Loucy (cell line): ENCODE measurements around the gene SASH1.

Source experiments
- H2AFZ ChIP-seq: fragments of 200-600 bp; sonication (generic); 2 replicates; pipeline ENCODE4 v1.6.0; 2016; ENCODE audit warnings: antibody characterized with exemption, mild to moderate bottlenecking, low read length, moderate library complexity
- H3F3A ChIP-seq: fragments of 200-600 bp; 2 replicates; pipeline ENCODE4 v1.6.0; 2016; ENCODE audit warnings: antibody characterized with exemption, low read depth, mild to moderate bottlenecking
- H3K27me3 ChIP-seq: fragments of 200-600 bp; sonication (generic); 2 replicates; pipeline ENCODE4 v1.6.1; 2014; ENCODE audit warnings: low read length, mild to moderate bottlenecking; ENCODE audit not compliant: insufficient read depth, poor library complexity, severe bottlenecking
- H3K36me3 ChIP-seq: fragments of 200-600 bp; sonication (generic); 2 replicates; pipeline ENCODE4 v1.6.1; 2016; ENCODE audit warnings: low read length; ENCODE audit not compliant: insufficient read depth
- H3K4me1 ChIP-seq: fragments of 200-600 bp; sonication (generic); 2 replicates; pipeline ENCODE4 v1.5.1; 2014; ENCODE audit warnings: low read length, mild to moderate bottlenecking; ENCODE audit not compliant: insufficient read depth, poor library complexity, severe bottlenecking
- H3K4me2 ChIP-seq: fragments of 200-600 bp; sonication (generic); 2 replicates; pipeline ENCODE4 v1.6.0; 2014; ENCODE audit warnings: antibody characterized with exemption, low read length, low read depth, mild to moderate bottlenecking; ENCODE audit not compliant: poor library complexity, severe bottlenecking
- H3K4me3 ChIP-seq: fragments of 200-600 bp; sonication (generic); 2 replicates; pipeline ENCODE4 v1.5.1; 2014; ENCODE audit warnings: low read length, mild to moderate bottlenecking, mixed read lengths; ENCODE audit not compliant: poor library complexity, severe bottlenecking
- H3K79me2 ChIP-seq: fragments of 200-600 bp; sonication (generic); 2 replicates; pipeline ENCODE4 v1.6.1; 2014; ENCODE audit warnings: low read length; ENCODE audit not compliant: insufficient read depth
- H3K9ac ChIP-seq: fragments of 200-600 bp; sonication (generic); 2 replicates; pipeline ENCODE4 v1.6.0; 2014; ENCODE audit warnings: mild to moderate bottlenecking, low read depth, low read length, moderate library complexity; ENCODE audit not compliant: poor library complexity, severe bottlenecking
- H3K9me2 ChIP-seq: fragments of 200-600 bp; sonication (generic); replicated peaks from 2 replicates; pipeline ENCODE4 v1.6.1; 2016; ENCODE audit warnings: low read depth, low read length, mixed read lengths
- H3K9me3 ChIP-seq: fragments of 200-600 bp; sonication (generic); 2 replicates; pipeline ENCODE4 v1.6.1; 2014; ENCODE audit warnings: mild to moderate bottlenecking, antibody characterized with exemption, low read length, low read depth; ENCODE audit not compliant: insufficient read depth
- H4K20me1 ChIP-seq: fragments of 200-600 bp; sonication (generic); 2 replicates; pipeline ENCODE4 v1.6.0; 2014; ENCODE audit warnings: antibody characterized with exemption, low read length, mild to moderate bottlenecking; ENCODE audit not compliant: insufficient read depth, poor library complexity, severe bottlenecking
- CTCF ChIP-seq: fragments of 200-600 bp; sonication (generic); conservative IDR thresholded peaks from 2 replicates; pipeline ENCODE4 v1.5.1; 2014; ENCODE audit warnings: mild to moderate bottlenecking, antibody characterized with exemption, low read length
- EZH2phosphoT487 ChIP-seq: fragments of 200-600 bp; IDR thresholded peaks from 2 replicates; pipeline ENCODE4 v1.6.1; 2018; ENCODE audit warnings: antibody characterized with exemption, mild to moderate bottlenecking, moderate library complexity, borderline replicate concordance

SASH1 gene

GRCh38 chr6:148416330-148416965, 73.8 kb downstream of the SASH1 start:
- H3K9me3 ChIP-seq = no peaks in the 10 kb centered on the region
- no peaks in the 10 kb centered on the region for H3K4me1 ChIP-seq
- no peaks in the 10 kb centered on the region for H3F3A ChIP-seq
- H3K4me3 ChIP-seq = no peak overlapping the region
- H3K36me3 ChIP-seq = no peaks in the 10 kb centered on the region
- H3K9me2 ChIP-seq = no peaks in the 10 kb centered on the region
- TF ChIP-seq CTCF (no peak), EZH2phosphoT487 (no peak)
- H3K79me2 ChIP-seq = no peaks in the 10 kb centered on the region
- H3K9ac ChIP-seq = no peak overlapping the region
- H4K20me1 ChIP-seq = no peaks in the 10 kb centered on the region
- no peaks in the 10 kb centered on the region for H3K27me3 ChIP-seq
- H3K4me2 ChIP-seq = no peak overlapping the region
- H2AFZ ChIP-seq = no peak overlapping the region

DNA sequence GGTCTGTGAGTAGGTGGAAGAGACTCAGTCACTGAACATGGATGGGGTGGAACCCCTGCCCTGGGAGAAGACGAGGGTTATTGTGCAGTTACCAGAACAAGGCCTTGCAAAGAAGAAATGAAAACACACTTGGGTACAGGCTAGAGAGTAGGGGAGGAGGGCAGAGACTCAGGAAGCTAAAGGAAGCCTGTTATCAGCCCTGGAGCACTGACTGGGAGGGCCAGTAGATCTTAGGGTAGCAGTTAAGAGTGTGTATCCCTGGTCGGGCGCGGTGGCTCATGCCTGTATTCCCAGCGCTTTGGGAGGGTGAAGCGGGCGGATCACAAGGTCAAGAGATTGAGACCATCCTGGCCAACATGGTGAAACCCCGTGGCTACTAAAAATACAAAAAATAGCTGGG, 74.4 kb downstream of the SASH1 start:
- Histone ChIP-seq H4K20me1 (no peaks in the 10 kb centered on the region), H3K9me3 (no peaks in the 10 kb centered on the region), H2AFZ (no peak overlapping the region), H3K4me2 (no peak overlapping the region), H3K79me2 (no peaks in the 10 kb centered on the region), H3K27me3 (no peaks in the 10 kb centered on the region), H3K9me2 (no peaks in the 10 kb centered on the region), H3K4me3 (no peak overlapping the region), H3K36me3 (no peaks in the 10 kb centered on the region), H3F3A (no peaks in the 10 kb centered on the region), H3K4me1 (no peaks in the 10 kb centered on the region), H3K9ac (no peak overlapping the region)
- TF ChIP-seq EZH2phosphoT487 (no peak), CTCF (no peak)

GRCh38 chr6:148419430-148419829, 76.8 kb downstream of the SASH1 start:
- Histone ChIP-seq H3K79me2 (no peaks in the 10 kb centered on the region), H3K4me2 (no peak overlapping the region), H3K9me2 (no peaks in the 10 kb centered on the region), H4K20me1 (no peaks in the 10 kb centered on the region), H3K36me3 (no peaks in the 10 kb centered on the region), H3K9ac (no peak overlapping the region), H3K4me1 (no peaks in the 10 kb centered on the region), H3K9me3 (no peaks in the 10 kb centered on the region), H3F3A (no peaks in the 10 kb centered on the region), H3K4me3 (no peak overlapping the region), H2AFZ (no peak overlapping the region), H3K27me3 (no peaks in the 10 kb centered on the region)
- TF ChIP-seq EZH2phosphoT487 (no peak), CTCF (no peak)
